GM23338 (cell line): ENCODE data around the gene AFAP1. TPM values are rescaled to one million over a fixed set of nuclear protein-coding genes. Genes with fewer than 3 reads are reported as not detected.

Experiments
- ATAC-seq: fragments of 200-7000 bp; cut with Tn5 transposase; 3 replicates; pipeline ENCODE4 v1.9.1; 2020
- DNase-seq: peaks from one replicate; pipeline ENCODE4 v3.0.0-alpha.2; 2015; ENCODE audit warnings: low spot score
- H2AFZ ChIP-seq: fragments of 200-600 bp; sonication (generic); 2 replicates; pipeline ENCODE4 v1.8.0; 2016; ENCODE audit warnings: antibody characterized with exemption, mild to moderate bottlenecking, moderate library complexity
- H3F3A ChIP-seq: fragments of 200-600 bp; sonication (generic); replicated peaks from 2 replicates; pipeline ENCODE4 v1.8.0; 2017; ENCODE audit warnings: antibody characterized with exemption, mixed run types, low read depth
- H3K27ac ChIP-seq: fragments of 200-600 bp; sonication (generic); 2 replicates; pipeline ENCODE4 v1.6.1; 2016; ENCODE audit warnings: low read depth
- H3K27me3 ChIP-seq: fragments of 200-600 bp; sonication (generic); 2 replicates; pipeline ENCODE4 v1.8.0; 2016; ENCODE audit warnings: mild to moderate bottlenecking, mixed run types, moderate library complexity; ENCODE audit not compliant: insufficient read depth
- H3K36me3 ChIP-seq: fragments of 200-600 bp; sonication (generic); 2 replicates; pipeline ENCODE4 v1.8.0; 2016; ENCODE audit warnings: mild to moderate bottlenecking; ENCODE audit not compliant: insufficient read depth
- H3K4me1 ChIP-seq: fragments of 200-600 bp; sonication (generic); 2 replicates; pipeline ENCODE4 v1.8.0; 2016; ENCODE audit warnings: mild to moderate bottlenecking, moderate library complexity; ENCODE audit not compliant: insufficient read depth
- H3K4me2 ChIP-seq: fragments of 200-600 bp; sonication (generic); 2 replicates; pipeline ENCODE4 v1.7.1; 2017; ENCODE audit warnings: mixed run types
- H3K4me3 ChIP-seq: fragments of 200-600 bp; sonication (generic); 2 replicates; pipeline ENCODE4 v1.6.1; 2016; ENCODE audit warnings: mixed run types
- H3K79me2 ChIP-seq: fragments of 200-600 bp; sonication (generic); replicated peaks from 2 replicates; pipeline ENCODE4 v1.8.0; 2017; ENCODE audit warnings: mild to moderate bottlenecking; ENCODE audit not compliant: insufficient read depth
- H3K9me2 ChIP-seq: fragments of 200-600 bp; sonication (generic); 2 replicates; pipeline ENCODE4 v1.8.0; 2017; ENCODE audit not compliant: insufficient read depth
- H4K20me1 ChIP-seq: fragments of 200-600 bp; sonication (generic); replicated peaks from 2 replicates; pipeline ENCODE4 v1.8.0; 2017; ENCODE audit warnings: mild to moderate bottlenecking; ENCODE audit not compliant: insufficient read depth
- H3K27ac Mint-ChIP-seq: 2 replicates; pipeline ENCODE4 v1.8.0; 2020; ENCODE audit warnings: inconsistent platforms, mild to moderate bottlenecking, moderate library complexity, mixed read lengths
- H3K27me3 Mint-ChIP-seq: 3 replicates; pipeline ENCODE4 v1.8.0; 2022; ENCODE audit warnings: low read depth, mild to moderate bottlenecking, moderate library complexity, mixed read lengths, inconsistent platforms; ENCODE audit not compliant: insufficient read depth, poor library complexity
- H3K36me3 Mint-ChIP-seq: 3 replicates; pipeline ENCODE4 v1.8.0; 2021; ENCODE audit warnings: low read depth, mild to moderate bottlenecking, inconsistent platforms, moderate library complexity, mixed read lengths
- H3K4me1 Mint-ChIP-seq: 3 replicates; pipeline ENCODE4 v1.8.0; 2020; ENCODE audit warnings: mild to moderate bottlenecking, inconsistent platforms, mixed read lengths
- H3K4me3 Mint-ChIP-seq: 3 replicates; pipeline ENCODE4 v1.8.0; 2021; ENCODE audit warnings: moderate library complexity, mild to moderate bottlenecking, inconsistent platforms, mixed read lengths
- H3K9me3 Mint-ChIP-seq: 3 replicates; pipeline ENCODE4 v1.8.0; 2020; ENCODE audit warnings: moderate library complexity, mild to moderate bottlenecking, inconsistent platforms, mixed read lengths
- CREB1 ChIP-seq: fragments of 250-450 bp; sonication (Bioruptor Pico); IDR thresholded peaks from 2 replicates; pipeline ENCODE4 v1.5.0; 2020; ENCODE audit warnings: low read depth, mild to moderate bottlenecking, moderate library complexity
- EZH2 ChIP-seq: fragments of 200-600 bp; sonication (generic); IDR thresholded peaks from one replicate; pipeline ENCODE4 v1.8.0; 2017; ENCODE audit warnings: antibody characterized with exemption, mild to moderate bottlenecking, low read depth; ENCODE audit not compliant: unreplicated experiment
- EZH2phosphoT487 ChIP-seq: fragments of 200-600 bp; sonication (generic); IDR thresholded peaks from one replicate; pipeline ENCODE4 v1.8.1; 2018; ENCODE audit warnings: antibody characterized with exemption; ENCODE audit not compliant: unreplicated experiment
- JUNB ChIP-seq: IDR thresholded peaks from one replicate; pipeline ENCODE4 v1.6.1; 2016; ENCODE audit warnings: antibody characterized with exemption; ENCODE audit not compliant: unreplicated experiment
- NANOG ChIP-seq: IDR thresholded peaks from 2 replicates; pipeline ENCODE4 v1.6.1; 2016; ENCODE audit warnings: antibody characterized with exemption, borderline replicate concordance
- POLR2AphosphoS5 ChIP-seq: IDR thresholded peaks from 2 replicates; pipeline ENCODE4 v1.6.1; 2016; ENCODE audit warnings: antibody characterized with exemption, low read depth
- REST ChIP-seq: IDR thresholded peaks from one replicate; pipeline ENCODE4 v1.6.1; 2018; ENCODE audit warnings: antibody characterized with exemption; ENCODE audit not compliant: unreplicated experiment
- STAT1 ChIP-seq: IDR thresholded peaks from one replicate; pipeline ENCODE4 v1.6.1; 2016; ENCODE audit warnings: antibody characterized with exemption; ENCODE audit not compliant: unreplicated experiment
- ZNF114 ChIP-seq: fragments of 250-450 bp; sonication (Bioruptor Pico); IDR thresholded peaks from 2 replicates; pipeline ENCODE4 v1.5.0; 2020; ENCODE audit warnings: mild to moderate bottlenecking, moderate library complexity
- ZNF331 ChIP-seq: fragments of 250-450 bp; sonication (Bioruptor Pico); IDR thresholded peaks from 2 replicates; pipeline ENCODE4 v1.5.0; 2020; ENCODE audit warnings: low read depth, mild to moderate bottlenecking, moderate library complexity
- ZNF462 ChIP-seq: fragments of 250-450 bp; sonication (Bioruptor Pico); IDR thresholded peaks from 2 replicates; pipeline ENCODE4 v1.5.0; 2020; ENCODE audit warnings: mild to moderate bottlenecking, moderate library complexity
- polyA plus RNA-seq: library from polyadenylated mRNA; unstranded; fragments of >200 nt; fragmentation: Nextera tagmentation; extraction: Ambion mirVana; gene quantifications from 2 replicates; pipeline ENCODE4 v1.2.1, GENCODE V29; 2016
- total RNA-seq: library from RNA; depleted of rRNA; stranded (reverse); fragments of >200 nt; shearing (Covaris generic); gene quantifications from 2 replicates; pipeline ENCODE4 v1.2.3, GENCODE V29; 2014
- TF ChIP-seq, protein P1 (sequence below): IDR thresholded peaks from 2 replicates; pipeline ENCODE4 v1.6.1; 2016; ENCODE audit warnings: antibody characterized with exemption
- TF ChIP-seq, protein P2 (sequence below), 2 experiments: fragments of 200-600 bp in 1 of 2; sonication (generic) in 1 of 2; conservative IDR thresholded peaks; 2 replicates each; pipeline versions ENCODE4 v1.5.1 to v1.6.1; 2016 to 2017; ENCODE audit warnings: antibody characterized with exemption in 2 of 2, low read depth in 2 of 2, mild to moderate bottlenecking in 2 of 2, moderate library complexity in 1 of 2

The AFAP1 gene
- total and polyA plus RNA-seq, 2 experiments from 2014 or later, result 6.5 to 21.5 TPM

- Histone ChIP-seq H3F3A (no peaks in the 10 kb centered on the region), H4K20me1 (no peaks in the 10 kb centered on the region), H3K79me2 (peaks cover 27% of the 10 kb centered on the region; the same call in 1 of the 2 replicates), H3K36me3 (no peaks in the 10 kb centered on the region; the same call in none of the 2 replicates), H3K4me1 (peaks cover 3% of the 10 kb centered on the region; the same call in 1 of the 2 replicates), H3K4me3 (no peak overlapping the region), H3K27me3 (no peaks in the 10 kb centered on the region), H2AFZ (no peak overlapping the region), H3K27ac (no peak overlapping the region), H3K9me2 (no peaks in the 10 kb centered on the region), H3K4me2 (no peak overlapping the region)
- Mint-ChIP-seq H3K9me3 (no peaks in the 10 kb centered on the region), H3K27ac (no peak overlapping the region), H3K4me1 (peaks cover 20% of the 10 kb centered on the region), H3K27me3 (peaks cover 4% of the 10 kb centered on the region), H3K36me3 (peaks cover 11% of the 10 kb centered on the region), H3K4me3 (no peak overlapping the region)
- TF ChIP-seq ZNF462 (CRISPR knock-in tag) (no peak), EZH2 (no peak), STAT1 (no peak), ZNF331 (no peak), CREB1 (no peak), REST (no peak), POLR2AphosphoS5 (no peak), ZNF114 (CRISPR knock-in tag) (no peak), EZH2phosphoT487 (no peak), NANOG (no peak), JUNB (no peak)
- TF ChIP-seq, protein P1, sequence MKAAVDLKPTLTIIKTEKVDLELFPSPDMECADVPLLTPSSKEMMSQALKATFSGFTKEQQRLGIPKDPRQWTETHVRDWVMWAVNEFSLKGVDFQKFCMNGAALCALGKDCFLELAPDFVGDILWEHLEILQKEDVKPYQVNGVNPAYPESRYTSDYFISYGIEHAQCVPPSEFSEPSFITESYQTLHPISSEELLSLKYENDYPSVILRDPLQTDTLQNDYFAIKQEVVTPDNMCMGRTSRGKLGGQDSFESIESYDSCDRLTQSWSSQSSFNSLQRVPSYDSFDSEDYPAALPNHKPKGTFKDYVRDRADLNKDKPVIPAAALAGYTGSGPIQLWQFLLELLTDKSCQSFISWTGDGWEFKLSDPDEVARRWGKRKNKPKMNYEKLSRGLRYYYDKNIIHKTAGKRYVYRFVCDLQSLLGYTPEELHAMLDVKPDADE, result no peak
- TF ChIP-seq, protein P2, sequence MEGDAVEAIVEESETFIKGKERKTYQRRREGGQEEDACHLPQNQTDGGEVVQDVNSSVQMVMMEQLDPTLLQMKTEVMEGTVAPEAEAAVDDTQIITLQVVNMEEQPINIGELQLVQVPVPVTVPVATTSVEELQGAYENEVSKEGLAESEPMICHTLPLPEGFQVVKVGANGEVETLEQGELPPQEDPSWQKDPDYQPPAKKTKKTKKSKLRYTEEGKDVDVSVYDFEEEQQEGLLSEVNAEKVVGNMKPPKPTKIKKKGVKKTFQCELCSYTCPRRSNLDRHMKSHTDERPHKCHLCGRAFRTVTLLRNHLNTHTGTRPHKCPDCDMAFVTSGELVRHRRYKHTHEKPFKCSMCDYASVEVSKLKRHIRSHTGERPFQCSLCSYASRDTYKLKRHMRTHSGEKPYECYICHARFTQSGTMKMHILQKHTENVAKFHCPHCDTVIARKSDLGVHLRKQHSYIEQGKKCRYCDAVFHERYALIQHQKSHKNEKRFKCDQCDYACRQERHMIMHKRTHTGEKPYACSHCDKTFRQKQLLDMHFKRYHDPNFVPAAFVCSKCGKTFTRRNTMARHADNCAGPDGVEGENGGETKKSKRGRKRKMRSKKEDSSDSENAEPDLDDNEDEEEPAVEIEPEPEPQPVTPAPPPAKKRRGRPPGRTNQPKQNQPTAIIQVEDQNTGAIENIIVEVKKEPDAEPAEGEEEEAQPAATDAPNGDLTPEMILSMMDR (conservative IDR thresholded peaks at IDR 0.05; ENCODE audit: low read depth in 2 of 2), result no peak
- DNase-seq (no peak), ATAC-seq (no peak)
Observed at GRCh38 chr4:7854216-7854615, 85.4 kb downstream of the AFAP1 start.
